Islet precursor cell (in vitro differentiated cells): Measurements from ENCODE around the gene MAST3.

Experiments used
- DNase-seq: peaks from one replicate; pipeline ENCODE4 v3.0.0-alpha.2; 2018

MAST3 gene

GRCh38 chr19:18114483-18114882 lies 16.9 kb downstream of the MAST3 start:
- DNase-seq, result no peak

- no peak for DNase-seq
These were observed 19.8 kb downstream of the MAST3 start for GRCh38 chr19:18117364-18117691.

GRCh38 chr19:18117692-18118378 lies 20.3 kb downstream of the MAST3 start:
- peak; percentile 93 for DNase-seq

GRCh38 chr19:18118420-18119012 lies 20.9 kb downstream of the MAST3 start:
- DNase-seq, result no peak

GRCh38 chr19:18119013-18119716 lies 21.6 kb downstream of the MAST3 start:
- no peak for DNase-seq

- no peak for DNase-seq
These were observed 22.1 kb downstream of the MAST3 start for GRCh38 chr19:18119717-18120105.

- no peak for DNase-seq
These were observed 22.5 kb downstream of the MAST3 start for GRCh38 chr19:18120127-18120526.

GRCh38 chr19:18121166-18121565 lies 23.6 kb downstream of the MAST3 start:
- DNase-seq, result no peak

GRCh38 chr19:18122424-18122823 lies 24.8 kb downstream of the MAST3 start:
- peak; percentile 28 for DNase-seq

- peak; percentile 44 for DNase-seq
These were observed 25.6 kb downstream of the MAST3 start for GRCh38 chr19:18122860-18123795.

- DNase-seq, result peak; percentile 42
These were observed 26.2 kb downstream of the MAST3 start for GRCh38 chr19:18123819-18124218.

- peak; percentile 34 for DNase-seq
These were observed 28.5 kb downstream of the MAST3 start for GRCh38 chr19:18126097-18126496.

- DNase-seq, result no peak
These were observed 30.5 kb downstream of the MAST3 start for GRCh38 chr19:18128044-18128443.

GRCh38 chr19:18128805-18129204 lies 31.2 kb downstream of the MAST3 start:
- no peak for DNase-seq

- no peak for DNase-seq
These were observed 33.1 kb downstream of the MAST3 start for GRCh38 chr19:18130523-18131242.

GRCh38 chr19:18131841-18132596 lies 34.4 kb downstream of the MAST3 start:
- no peak for DNase-seq

GRCh38 chr19:18135712-18136584 lies 38.4 kb downstream of the MAST3 start:
- DNase-seq, result no peak

GRCh38 chr19:18137242-18137641 lies 39.7 kb downstream of the MAST3 start:
- DNase-seq, result no peak

- DNase-seq, result no peak
These were observed 40.2 kb downstream of the MAST3 start for GRCh38 chr19:18137657-18138339.

- no peak for DNase-seq
These were observed 42.9 kb downstream of the MAST3 start for GRCh38 chr19:18140473-18140872.
